Gastrocnemius medialis (tissue), 4 donors: Measurements from ENCODE around the gene COA1. TPM values are rescaled to one million over a fixed set of nuclear protein-coding genes. Genes with fewer than 3 reads are reported as not detected.
A peak's percentile ranks its signal among the peaks of the same experiment; 100 is the strongest.

Source experiments
- ATAC-seq, 2 donors: fragments of 150-250 bp; one replicate each; pipeline ENCODE4 v1.9.1; 2016
- DNase-seq, 2 donors: peaks; one replicate each; pipeline ENCODE4 v3.0.0-alpha.2; 2019
- H3K27ac ChIP-seq, 4 donors: fragments of 200-600 bp; sonication (generic); 1 replicate in 1 of 4; 2 replicates in 3 of 4; pipeline ENCODE4 v1.5.1; 2016 to 2018; ENCODE audit warnings: mild to moderate bottlenecking in 2 of 4, moderate library complexity in 1 of 4
- H3K27me3 ChIP-seq, 3 donors: fragments of 200-600 bp; sonication (generic) in 2 of 3; 1 replicate in 1 of 3; 2 replicates in 2 of 3; pipeline versions ENCODE4 v1.5.1 to v1.6.0; 2016 to 2019; ENCODE audit warnings: mild to moderate bottlenecking in 1 of 3, moderate library complexity in 1 of 3
- H3K36me3 ChIP-seq, 2 donors: fragments of 200-600 bp; sonication (generic) in 1 of 2; one replicate each; pipeline ENCODE4 v1.5.1; 2017 to 2018
- H3K4me1 ChIP-seq, 2 donors: fragments of 200-600 bp; sonication (generic) in 1 of 2; one replicate each; pipeline ENCODE4 v1.5.1; 2016 to 2017; ENCODE audit warnings: mild to moderate bottlenecking in 2 of 2
- H3K4me3 ChIP-seq, 4 donors: fragments of 200-600 bp; sonication (generic) in 3 of 4; 1 replicate in 1 of 4; 2 replicates in 3 of 4; pipeline ENCODE4 v1.5.1; 2016 to 2019; ENCODE audit warnings: mild to moderate bottlenecking in 2 of 4
- H3K9me3 ChIP-seq, 3 donors: fragments of 200-600 bp; sonication (generic) in 2 of 3; 1 replicate in 1 of 3; 2 replicates in 2 of 3; pipeline ENCODE4 v1.5.1; 2016 to 2019
- CTCF ChIP-seq, 5 experiments: fragments of 450-650 bp in 3 of 5; fragments of 200-600 bp in 2 of 5; sonication (generic) in 2 of 5; IDR thresholded peaks in 4 of 5; conservative IDR thresholded peaks in 1 of 5; 1 replicate in 4 of 5; 2 replicates in 1 of 5; pipeline ENCODE4 v1.5.1; 2016 to 2019; ENCODE audit warnings: antibody characterized with exemption in 5 of 5, mild to moderate bottlenecking in 3 of 5, moderate library complexity in 3 of 5
- POLR2A ChIP-seq, 2 donors: fragments of 450-650 bp; IDR thresholded peaks; one replicate each; pipeline ENCODE4 v1.6.1; 2017; ENCODE audit warnings: antibody characterized with exemption in 2 of 2, mild to moderate bottlenecking in 2 of 2, moderate library complexity in 2 of 2
- in situ Hi-C, 4 donors: fragments of 200-750 bp; cut with MboI; loops; one replicate each; pipeline versions ENCODE4 v1.15.0 to v1.8.0; 2017; ENCODE audit warnings: low sequenced_read_pairs in 4 of 4
- intact Hi-C: fragments of 100-400 bp; cut with DNase I; formaldehyde crosslinking; loops from one replicate; pipeline ENCODE4 v1.15.1; 2023; ENCODE audit warnings: low total_unique reads
- total RNA-seq, 4 donors: library from RNA; depleted of rRNA; stranded (reverse); fragments of >200 nt; gene quantifications; one replicate each; pipeline versions ENCODE4 v1.1.0 to v1.2.3, GENCODE V29; 2016

The COA1 gene
- total RNA-seq, 4 donors from 2014 or later, result 34.9 to 55.2 (median 49.3) TPM

GRCh38 chr7:43664681-43665080 is 64.6 kb downstream of the COA1 start:
- intact Hi-C loops, result no loop called here
- TF ChIP-seq POLR2A (IDR thresholded peaks at IDR 0.05), result no peak
- no peak for TF ChIP-seq CTCF (IDR thresholded peaks at IDR 0.05 in 4 of 5, conservative IDR thresholded peaks at IDR 0.05 in 1 of 5)
- ATAC-seq (no peak), DNase-seq (no peak)
- H3K4me1 ChIP-seq, result peaks cover 11 to 12% of the 10 kb centered on the region in 2 donors
- in situ Hi-C loops, result no loop called here
- no peaks in the 10 kb centered on the region for H3K36me3 ChIP-seq
- H3K27ac ChIP-seq, result no peak overlapping the region
- H3K27me3 ChIP-seq, result no peaks in the 10 kb centered on the region
- H3K9me3 ChIP-seq, result no peaks in the 10 kb centered on the region
- no peak overlapping the region for H3K4me3 ChIP-seq

GRCh38 chr7:43660141-43660540 is 69.2 kb downstream of the COA1 start:
- no peak overlapping the region for H3K4me3 ChIP-seq
- no peak overlapping the region for H3K27ac ChIP-seq
- intact Hi-C loops, result no loop called here
- in situ Hi-C loops, result no loop called here
- no peak for DNase-seq
- H3K4me1 ChIP-seq, result peaks cover 0 to 12% of the 10 kb centered on the region in 2 donors
- no peaks in the 10 kb centered on the region for H3K27me3 ChIP-seq
- TF ChIP-seq CTCF (IDR thresholded peaks at IDR 0.05 in 4 of 5, conservative IDR thresholded peaks at IDR 0.05 in 1 of 5) (no peak), POLR2A (IDR thresholded peaks at IDR 0.05) (no peak)
- no peak for ATAC-seq
- no peaks in the 10 kb centered on the region for H3K36me3 ChIP-seq
- no peaks in the 10 kb centered on the region for H3K9me3 ChIP-seq

GRCh38 chr7:43659549-43659896 is 69.8 kb downstream of the COA1 start:
- H3K4me3 ChIP-seq, result no peak overlapping the region
- TF ChIP-seq POLR2A (IDR thresholded peaks at IDR 0.05) (no peak), CTCF (IDR thresholded peaks at IDR 0.05 in 4 of 5, conservative IDR thresholded peaks at IDR 0.05 in 1 of 5) (no peak)
- H3K9me3 ChIP-seq, result no peaks in the 10 kb centered on the region
- no peak for DNase-seq
- ATAC-seq, result no peak
- H3K4me1 ChIP-seq, result peaks cover 0 to 12% of the 10 kb centered on the region in 2 donors
- intact Hi-C loops (no loop called here), in situ Hi-C loops (no loop called here)
- peak overlapping the region in 1 of 4 donors; percentile 44 for H3K27ac ChIP-seq
- no peaks in the 10 kb centered on the region for H3K27me3 ChIP-seq
- no peaks in the 10 kb centered on the region for H3K36me3 ChIP-seq

- peak overlapping the region in 3 of 4 donors; percentile 27 to 44 (median 36) for H3K27ac ChIP-seq
- TF ChIP-seq CTCF (IDR thresholded peaks at IDR 0.05 in 4 of 5, conservative IDR thresholded peaks at IDR 0.05 in 1 of 5), result no peak
- TF ChIP-seq POLR2A (IDR thresholded peaks at IDR 0.05), result no peak
These were observed 70.4 kb downstream of the COA1 start for GRCh38 chr7:43658718-43659548.

More at GRCh38 chr7:43658718-43659548, 70.4 kb downstream of the COA1 start:
- intact Hi-C loops, result no loop called here
- Histone ChIP-seq H3K4me1 (peaks cover 0 to 12% of the 10 kb centered on the region in 2 donors), H3K36me3 (no peaks in the 10 kb centered on the region), H3K9me3 (no peaks in the 10 kb centered on the region), H3K4me3 (no peak overlapping the region), H3K27me3 (no peaks in the 10 kb centered on the region)
- DNase-seq, result peak in 1 of 2 donors; percentile 49
- ATAC-seq, result peak; percentile 42 to 80
- in situ Hi-C loops, result no loop called here
